NCI-H526 (cell line): ENCODE results near the gene LLCFC1.

Experiments used
- DNase-seq, 2 experiments: peaks; one replicate each; lab custom pipeline; 2025; lab: John Stamatoyannopoulos, UW

LLCFC1 gene

DNA sequence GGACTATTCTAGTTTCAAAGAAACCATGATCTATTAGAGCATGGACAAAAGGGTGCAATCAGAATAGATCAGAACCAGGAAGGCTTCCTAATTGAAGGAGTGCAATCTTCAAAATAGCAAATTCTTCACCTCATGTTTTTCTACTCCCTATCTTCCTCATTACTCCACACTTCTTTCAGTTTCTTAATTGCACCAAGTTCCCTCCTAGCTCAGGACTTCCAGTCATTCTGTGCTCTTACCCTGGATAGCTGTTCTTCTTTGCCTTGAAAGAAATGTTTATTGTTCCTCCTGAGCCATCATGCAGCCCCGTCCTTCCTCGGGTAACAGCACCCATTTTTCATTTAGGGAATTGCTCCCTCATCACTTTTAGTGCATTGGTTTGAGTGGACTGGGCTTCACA lies 28.8 kb upstream of the LLCFC1 start:
- DNase-seq, result no peak

DNA sequence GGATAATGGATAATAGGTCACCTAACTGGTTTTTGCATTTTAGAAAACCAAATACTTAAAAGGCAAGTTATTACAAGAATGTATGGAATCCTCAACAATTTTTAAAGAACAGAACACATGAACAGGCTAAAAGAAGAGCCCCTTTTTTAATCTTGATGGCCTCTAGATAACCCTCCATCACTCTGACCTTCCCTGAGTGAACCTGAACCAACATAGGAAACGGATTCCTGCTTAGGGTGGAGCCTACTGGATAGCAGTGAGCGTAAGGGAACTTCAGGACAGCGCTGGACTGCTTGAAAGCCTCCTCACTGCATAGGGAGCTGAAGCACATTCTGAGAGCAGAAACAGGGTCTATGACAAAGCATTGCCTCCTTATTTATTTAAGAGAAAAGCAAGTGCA lies 26.2 kb upstream of the LLCFC1 start:
- no peak for DNase-seq

DNA sequence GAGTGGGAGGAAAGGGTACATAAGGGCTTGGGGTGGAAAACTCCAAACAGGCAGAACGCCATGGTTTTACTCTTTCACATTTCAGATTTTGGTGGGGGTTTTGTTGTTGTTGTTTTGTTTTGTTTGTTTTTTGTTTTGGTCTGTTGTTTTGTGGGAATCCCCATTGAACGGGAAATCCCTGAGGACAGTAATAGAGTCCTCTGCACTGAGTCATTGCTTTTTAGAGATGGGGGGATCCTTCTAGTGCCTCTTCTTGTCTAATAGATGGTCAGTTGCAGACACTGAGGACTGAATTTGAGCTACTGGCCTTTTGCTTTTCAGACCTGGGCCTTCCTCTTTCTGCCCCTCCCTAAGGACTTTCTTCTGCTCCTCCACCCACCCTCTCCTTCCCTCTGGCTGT lies 25.7 kb upstream of the LLCFC1 start:
- no peak for DNase-seq

DNA sequence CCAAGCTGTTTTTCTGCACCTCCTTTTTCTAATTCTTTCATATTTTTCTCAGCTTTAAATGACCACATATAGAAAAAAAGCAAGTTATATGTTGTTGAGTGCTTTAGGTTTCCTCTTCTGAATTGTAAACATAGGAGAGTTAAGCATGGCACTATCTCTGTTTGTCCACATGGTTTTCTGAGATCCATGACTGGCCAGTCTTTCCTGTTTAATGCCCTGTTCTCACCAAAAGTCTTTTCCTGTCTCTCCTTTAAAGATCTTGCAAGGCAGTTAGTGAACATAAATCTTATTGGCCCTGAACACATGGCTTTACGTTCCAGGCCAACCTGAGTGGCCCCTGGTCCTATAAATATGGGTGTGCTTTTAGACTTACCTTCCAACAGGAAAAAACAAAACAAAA lies 25.2 kb upstream of the LLCFC1 start:
- no peak for DNase-seq

DNA sequence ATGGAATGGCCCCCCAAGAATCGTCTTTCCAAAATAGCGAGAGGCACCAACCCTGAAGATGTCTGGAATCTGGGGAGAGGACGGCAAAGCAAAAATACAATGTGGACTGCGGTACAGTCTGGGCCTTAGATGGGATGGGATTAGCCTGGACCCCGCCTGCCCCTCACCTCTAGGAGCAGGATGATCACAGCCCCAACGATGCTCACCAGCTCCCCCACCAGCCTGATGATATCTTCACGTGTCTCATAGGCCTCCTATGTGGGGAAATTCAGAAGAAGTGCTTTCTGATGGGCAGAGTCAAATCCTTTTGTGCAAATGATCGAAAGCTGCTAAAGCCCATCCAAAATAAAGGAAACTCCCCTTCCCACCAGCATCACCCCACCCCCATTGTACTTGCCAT lies 24.0 kb upstream of the LLCFC1 start:
- DNase-seq, result no peak

DNA sequence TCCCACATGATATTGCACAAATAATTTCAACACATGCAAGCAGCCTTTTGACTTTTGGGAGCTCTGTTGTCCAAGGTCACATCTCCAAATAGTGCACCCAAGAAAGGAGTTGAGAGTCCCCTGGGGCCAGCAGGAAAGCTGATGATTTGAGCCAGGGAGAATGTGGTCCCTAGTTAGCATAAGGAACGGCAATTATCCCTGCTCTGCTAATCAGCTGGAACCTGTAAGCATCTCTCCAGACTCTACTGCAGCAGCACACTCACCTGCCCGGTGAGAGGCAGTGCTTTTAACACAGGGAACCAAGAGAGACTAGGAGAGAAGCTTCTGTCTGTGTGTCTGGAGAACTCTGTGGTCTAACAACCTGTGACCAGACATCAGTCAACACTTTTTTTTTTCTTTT lies 22.8 kb upstream of the LLCFC1 start:
- no peak for DNase-seq

DNA sequence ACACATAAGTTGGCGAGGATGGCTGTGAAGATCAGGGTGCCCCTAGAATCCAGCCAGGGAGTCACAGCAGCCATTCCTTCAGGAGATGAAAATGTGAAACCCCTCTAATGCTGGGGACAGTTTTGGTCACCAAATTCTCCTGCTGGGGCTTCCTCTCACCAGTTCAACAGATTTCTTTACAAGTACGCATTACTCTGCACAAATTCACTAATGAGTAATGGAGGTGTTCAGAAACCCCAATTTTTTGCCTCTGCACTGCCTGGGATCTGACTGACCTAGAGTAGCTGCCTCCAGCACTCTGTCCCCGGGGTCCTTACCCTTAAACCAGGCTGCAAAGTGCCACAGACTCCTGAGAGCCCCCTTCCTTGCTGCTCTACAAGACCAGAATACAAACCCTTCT lies 21.8 kb upstream of the LLCFC1 start:
- no peak for DNase-seq

DNA sequence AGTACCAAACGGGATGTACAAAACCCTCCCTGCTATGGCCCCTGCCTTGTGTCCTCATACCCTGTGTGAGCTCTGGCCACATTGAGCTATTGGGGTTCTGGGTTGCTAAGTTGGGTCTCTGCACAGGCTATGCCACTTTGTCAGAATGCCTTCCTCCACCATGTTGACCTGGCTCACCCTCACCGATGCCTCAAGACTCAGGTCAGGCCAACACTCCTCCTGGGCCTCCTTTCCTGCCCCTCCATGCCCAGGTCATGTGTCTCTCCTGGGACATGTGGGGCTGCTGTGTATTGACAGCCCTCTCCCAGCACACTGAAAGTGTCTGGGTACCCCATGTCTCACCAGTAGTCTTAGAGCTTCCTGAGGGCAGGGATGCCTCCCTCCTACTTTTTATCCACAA lies 20.4 kb upstream of the LLCFC1 start:
- no peak for DNase-seq

DNA sequence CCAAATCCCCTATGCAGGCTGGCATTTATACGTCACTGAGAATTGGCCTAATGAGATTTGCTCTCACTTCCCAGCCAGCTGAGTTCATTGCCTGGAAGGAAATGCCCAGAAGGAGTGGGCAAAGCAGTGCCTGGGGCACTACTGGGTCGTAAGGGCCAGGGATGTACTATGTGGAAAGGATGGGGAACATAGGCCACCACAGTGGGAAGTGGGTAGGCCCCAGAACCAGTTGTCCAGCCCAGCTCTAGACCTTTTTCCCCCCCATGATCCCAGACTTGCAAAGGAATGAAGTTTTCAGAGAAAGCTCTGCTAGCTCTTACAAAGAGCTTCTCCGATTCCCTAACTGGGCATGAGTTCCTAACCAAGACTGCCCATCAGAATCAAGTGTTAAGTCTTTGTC lies 19.6 kb upstream of the LLCFC1 start:
- DNase-seq, result no peak

DNA sequence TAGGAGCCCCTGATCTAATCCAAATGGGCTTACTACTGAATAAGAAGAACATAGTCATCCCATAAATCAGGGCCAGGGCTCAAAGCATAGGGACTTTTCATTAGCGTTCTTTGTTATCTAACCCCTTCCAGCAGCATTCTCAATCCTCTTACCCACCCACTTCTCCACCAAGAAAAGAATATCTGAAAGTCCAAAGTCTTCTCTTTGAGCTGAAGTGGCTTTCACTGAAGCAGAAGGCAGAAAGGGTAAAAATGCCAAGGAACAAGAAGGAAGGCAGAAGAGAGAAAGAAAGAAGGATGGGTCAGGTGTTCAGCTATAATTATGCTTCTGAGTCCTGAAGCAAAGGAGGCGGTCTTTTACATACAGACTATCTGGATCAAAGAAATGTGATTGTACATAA lies 15.9 kb upstream of the LLCFC1 start:
- no peak for DNase-seq

DNA sequence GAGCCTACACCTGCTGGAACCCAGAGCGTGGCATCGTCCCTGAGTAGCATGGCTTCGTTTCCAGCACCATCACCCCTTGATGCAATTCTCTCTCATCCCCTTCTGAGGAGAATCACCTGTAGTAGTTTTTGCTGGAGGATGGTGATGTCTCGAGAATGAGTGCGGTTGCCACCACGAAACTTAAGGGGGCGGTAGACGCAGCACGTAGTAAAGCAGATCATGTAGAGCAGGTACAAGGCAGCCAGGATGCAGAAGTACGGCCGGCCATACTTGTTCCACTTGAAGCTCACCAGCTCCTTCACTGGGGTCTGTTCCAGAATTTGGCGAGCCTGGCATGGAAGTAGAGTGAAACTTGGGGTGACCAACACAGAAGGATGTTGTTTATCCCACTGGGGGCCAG lies 13.9 kb upstream of the LLCFC1 start:
- DNase-seq, result no peak

DNA sequence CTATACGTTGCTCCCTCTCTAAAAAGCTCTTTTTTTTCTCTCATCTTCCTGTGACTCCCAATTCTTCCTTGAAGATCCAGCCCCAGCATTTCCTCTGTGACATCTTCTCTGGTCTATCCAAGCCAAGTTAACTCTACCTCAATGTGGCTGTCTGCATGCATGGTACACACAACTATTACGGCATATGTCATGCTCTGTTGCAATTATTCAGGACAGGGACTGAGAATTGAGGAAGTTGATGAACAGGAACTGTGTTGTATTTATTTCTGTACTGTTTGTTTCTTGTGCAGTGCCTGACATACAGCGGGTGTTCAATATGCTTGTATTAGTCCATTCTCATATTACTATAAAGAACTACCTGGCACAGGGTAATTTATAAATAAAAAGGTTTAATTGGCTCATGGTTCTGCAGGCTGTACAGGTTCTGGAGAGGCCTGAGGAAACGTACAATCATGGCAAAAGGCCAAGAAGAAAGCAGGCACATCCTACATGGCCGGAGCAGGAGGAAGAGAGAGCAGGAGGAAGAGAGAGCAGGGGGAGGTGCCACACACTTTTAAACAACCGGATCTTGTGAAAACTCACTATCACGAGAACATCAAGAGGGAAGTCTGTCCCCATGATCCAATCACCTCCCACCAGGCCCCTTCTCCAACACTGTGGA lies 12.1 kb upstream of the LLCFC1 start:
- DNase-seq, result no peak

DNA sequence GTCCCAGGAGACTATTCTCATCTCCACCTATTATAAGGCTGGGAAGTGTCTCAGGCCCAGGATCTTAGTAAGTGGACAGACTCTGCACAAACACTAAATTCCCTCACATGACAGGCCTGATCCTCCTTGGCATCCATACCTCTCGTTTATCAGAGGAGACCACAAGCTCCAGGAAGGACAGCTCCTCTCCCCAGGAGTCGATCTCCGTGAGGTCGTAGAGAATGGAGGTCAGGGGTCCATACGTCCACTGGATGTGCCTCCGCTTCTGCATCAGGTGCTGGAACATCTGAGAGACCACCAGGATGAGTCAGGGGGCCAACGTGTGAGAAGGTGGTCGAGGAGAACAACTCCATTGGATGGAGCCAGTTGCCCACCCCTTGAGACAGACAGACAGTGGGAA lies 11.3 kb upstream of the LLCFC1 start:
- DNase-seq, result no peak

DNA sequence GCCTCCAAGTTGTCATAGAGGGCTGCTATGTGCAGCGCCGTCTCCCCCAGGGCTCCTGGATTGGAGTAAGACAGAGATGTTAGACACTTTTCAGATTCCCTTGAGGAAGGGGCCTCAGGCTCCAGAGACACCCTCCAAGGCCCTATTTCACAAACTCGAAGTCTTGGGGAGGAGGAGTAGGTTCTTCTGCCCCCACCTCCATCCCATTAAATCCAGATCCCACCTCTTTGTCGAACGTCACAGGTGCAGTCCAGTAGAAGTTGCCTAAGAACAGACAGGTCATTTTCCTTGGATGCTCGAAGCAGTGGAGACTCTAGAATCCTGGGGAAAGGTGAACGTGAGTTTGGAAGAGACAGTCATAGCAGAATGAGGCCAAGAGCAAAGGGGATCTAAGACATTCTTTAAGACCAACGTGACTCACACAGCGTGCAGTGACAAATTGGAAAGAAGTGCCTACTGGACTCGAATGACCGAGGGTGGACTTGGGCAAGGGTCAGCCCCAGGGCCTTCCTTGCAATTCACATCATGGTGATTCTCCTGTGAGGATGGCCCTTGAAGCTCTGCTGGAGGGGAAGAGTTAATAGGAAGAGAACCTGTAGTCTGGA lies 9.1 kb upstream of the LLCFC1 start:
- DNase-seq, result no peak

DNA sequence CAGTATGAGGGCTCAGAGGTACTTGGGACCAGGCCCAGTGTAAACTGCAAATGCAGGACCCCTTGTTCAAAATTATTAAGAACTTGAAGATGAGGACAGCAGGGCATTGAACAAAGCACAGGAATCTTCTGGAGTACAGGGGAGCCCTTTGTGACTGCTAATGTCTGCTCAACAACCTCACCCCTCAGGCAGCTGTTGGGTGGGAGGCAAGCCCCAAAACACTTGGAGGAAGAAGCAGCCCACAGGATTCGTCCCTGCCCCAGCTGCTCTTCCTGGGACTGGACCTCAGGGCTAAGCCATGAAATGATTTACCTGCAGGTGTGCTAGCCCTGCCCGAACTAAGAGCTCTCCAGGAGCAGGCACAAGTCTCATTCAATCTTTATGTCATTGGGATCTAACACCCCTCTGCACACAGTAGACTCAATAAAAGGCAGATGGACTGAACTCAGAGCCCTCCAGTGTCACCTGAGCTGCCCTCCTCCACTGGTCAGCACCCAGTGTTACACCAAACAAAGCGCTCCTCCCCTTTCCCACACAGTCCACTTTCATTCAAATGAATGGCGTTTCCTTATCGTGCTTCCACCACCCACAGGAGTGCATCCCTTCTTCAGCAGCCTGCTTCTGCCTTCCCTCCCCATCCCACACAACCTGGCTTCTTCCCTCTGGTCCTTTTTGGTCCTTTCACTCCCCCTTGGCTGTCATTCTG lies 6.7 kb upstream of the LLCFC1 start:
- no peak for DNase-seq

DNA sequence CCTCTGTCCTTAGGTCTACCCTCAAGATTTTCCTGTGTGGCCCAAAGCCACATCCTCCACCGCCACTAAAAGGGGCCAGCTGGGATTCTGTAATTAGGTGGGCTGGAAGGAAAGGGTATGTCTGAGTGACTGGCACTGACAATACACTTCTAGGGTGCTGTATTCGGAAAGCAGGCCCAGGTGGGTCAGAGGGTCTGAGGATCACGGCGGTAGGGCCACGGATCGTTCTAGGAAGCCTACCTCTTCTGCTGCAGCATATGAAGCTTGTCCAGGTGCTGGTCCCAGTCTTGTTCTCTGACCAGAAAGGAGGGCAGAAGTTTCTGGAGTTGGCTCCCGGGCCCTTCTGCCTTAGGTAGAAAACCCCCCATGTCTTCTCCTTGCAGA lies 6.2 kb upstream of the LLCFC1 start:
- DNase-seq, result no peak

DNA sequence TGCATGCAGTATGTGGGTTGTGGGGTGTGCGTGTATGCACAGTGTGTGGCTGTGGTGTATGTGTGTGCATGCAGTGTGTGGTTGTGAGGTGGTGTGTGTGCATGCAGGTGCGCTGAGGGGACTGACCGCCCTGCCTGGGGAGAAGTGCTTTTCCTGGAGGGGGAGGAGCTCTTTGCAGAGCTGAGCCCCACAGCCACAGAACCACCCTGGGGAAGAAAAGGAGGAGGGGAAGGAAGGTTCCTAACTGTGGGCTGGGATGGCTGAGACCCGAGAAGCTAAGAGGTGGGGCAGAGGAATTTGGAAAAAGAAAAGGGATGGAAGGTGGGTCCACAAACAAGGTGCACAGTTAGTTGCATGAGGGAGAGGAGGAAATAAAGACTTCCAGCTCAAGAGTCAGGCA lies 5.7 kb upstream of the LLCFC1 start, which contains the start of gene TRPV5:
TRPV5 (minus strand) TSS at position 123 of the 400 bp plus-strand sequence. CDS start 287 bp downstream, outside the sequence.
- no peak for DNase-seq

DNA sequence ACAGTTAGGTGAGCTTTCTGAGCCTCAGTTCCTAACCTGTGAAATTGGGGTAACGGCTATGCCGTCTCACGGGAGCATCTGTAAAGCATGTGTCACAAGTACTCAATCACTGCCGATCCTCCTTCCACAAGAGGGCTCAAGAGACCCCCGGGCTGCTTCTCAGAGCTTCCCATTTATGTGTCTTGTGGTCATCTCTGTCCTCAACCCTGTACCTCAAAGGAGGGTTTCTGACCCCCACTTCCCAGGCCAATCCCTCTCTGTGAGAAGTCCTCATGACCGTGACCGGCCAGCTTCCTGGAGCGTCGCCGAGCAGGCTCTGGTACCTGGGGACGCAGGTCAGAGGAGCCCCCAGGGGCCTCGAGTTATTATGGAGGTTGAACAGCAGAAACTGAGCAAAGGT lies 5.2 kb upstream of the LLCFC1 start:
- no peak for DNase-seq

DNA sequence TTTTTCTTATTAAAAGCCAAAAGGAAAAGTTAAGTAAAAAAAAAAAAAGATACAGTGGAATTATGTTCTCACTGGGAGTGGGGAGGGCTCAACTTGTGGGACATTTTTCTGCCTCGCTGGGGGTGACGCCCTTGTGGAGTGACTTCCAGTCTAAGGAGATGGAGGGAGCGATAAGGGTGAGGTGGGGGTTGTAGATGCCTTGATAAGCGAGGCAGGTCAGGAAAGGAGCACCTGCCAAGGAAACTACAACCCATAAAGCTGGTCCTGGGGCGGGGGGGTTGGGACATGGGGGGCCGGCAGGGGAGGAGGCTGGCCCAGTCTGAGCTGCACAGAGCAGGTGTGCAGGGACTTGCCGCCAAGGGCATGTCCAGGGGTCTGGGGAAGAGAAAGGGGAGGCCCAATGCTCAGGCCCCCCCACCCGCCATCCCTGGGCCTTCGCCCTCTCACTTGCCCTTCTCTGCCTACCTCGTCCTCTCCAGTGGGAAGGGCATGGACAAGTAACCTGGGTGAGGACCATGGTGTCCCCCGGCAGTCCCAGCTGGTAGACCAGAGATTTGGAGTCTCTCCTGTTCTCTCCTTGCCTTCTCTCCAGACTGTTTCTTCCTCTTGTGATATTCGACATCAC lies 3.2 kb upstream of the LLCFC1 start:
- no peak for DNase-seq

DNA sequence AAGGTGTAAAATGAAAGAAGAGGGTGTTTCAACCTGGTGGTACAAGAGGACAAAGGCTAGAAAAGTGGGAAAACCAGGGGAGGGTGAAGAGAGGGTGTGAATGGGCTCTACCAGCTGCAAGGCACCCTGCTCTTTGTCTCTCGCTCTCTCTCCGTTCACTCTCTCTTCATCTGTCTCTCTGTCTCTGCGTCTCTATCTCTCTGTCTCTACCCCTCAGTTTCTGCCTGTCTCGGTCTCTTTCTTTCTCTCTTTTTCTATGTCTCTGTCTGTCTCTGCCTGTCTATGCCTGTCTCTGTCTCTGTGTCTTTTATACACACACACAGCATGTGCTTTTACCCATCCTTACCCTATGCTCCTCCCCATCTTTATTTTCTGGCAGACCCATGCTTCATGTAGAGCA lies 673 bp upstream of the LLCFC1 start:
- DNase-seq, result no peak

DNA sequence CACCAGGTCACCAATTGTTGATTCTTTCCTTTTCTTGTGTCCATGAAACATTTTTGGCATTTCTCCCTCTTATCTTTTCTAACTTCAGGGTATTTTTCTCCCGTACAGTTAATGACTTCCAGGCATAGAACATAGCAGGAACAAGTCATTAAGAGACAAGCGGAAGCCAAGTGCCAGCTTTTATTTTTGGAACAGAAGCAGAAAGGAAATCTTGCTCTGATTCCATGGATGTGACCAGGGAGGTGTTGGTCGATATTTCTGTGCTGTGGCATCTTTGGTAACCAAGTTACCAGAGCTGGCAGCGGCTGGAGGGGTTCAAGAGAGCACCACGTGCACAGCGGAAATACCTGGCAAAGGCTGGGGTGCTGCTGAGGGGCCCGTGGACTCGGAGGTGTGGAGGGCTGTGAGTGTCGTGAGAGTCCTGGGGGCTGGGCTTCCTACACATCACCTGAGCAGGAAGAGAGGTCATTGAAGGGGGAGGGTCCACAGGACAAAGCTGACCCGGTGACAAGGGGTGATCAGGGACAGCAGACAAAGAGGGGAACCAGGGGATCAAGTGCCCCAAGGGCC lies 1.8 kb downstream of the LLCFC1 start:
- no peak for DNase-seq

DNA sequence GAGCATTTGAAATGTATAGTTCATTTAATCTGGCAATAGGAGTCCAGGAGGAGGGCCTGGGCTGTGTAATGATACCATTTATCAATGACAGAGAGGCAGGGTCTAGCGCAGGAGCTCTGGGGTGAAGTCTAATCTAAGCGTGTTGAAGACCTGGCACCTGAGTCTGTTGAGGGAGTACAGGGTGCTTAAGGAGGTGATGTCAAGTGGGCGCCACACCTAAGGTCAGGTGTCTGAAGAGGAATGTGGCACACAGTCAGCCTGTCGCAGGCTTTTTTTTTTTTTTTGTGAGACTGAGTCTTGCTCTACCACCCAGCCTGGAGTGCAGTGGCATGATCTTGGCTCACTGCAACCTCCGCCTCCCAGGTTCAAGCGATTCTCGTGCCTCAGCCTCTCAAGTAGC lies 2.3 kb downstream of the LLCFC1 start:
- no peak for DNase-seq

DNA sequence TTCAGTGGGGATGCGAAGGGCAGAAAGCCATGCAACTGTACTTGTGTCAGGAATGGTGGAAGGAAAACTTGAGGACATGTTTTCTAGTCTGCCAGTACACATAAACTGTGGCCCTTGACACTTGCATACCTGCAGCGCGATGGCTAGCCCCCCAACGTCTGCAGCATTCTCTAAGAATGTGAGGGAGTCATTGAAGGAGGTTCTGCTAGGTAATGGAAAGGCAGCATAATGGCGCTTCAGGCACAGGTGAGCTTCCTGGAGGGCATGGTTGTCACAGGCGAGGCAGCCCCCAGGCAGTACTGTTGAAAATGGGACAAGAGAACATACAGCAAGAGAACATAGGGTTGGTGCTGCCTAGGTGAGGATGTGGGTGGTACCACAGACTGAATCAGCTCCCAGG lies 3.5 kb downstream of the LLCFC1 start:
- DNase-seq, result no peak
